Lower lobe of right lung (tissue), 2 donors: Measurements from ENCODE around the gene OBSCN. TPM values are rescaled to one million over a fixed set of nuclear protein-coding genes. Genes with fewer than 3 reads are reported as not detected.
"Not testable (repeated sequence)": the region's sequence is repeated elsewhere in the genome, so short reads cannot be mapped to it uniquely, and the experiment has no call there.

Experiments used
- ATAC-seq, 2 donors: fragments of 200-7000 bp; cut with Tn5 transposase; one replicate each; pipeline ENCODE4 v1.9.1; 2020 to 2022; ENCODE audit warnings: mild to moderate bottlenecking in 2 of 2, moderate library complexity in 2 of 2
- DNase-seq: peaks from one replicate; pipeline ENCODE4 v3.0.0-alpha.2; 2020
- H3K27ac ChIP-seq: fragments of 200-600 bp; one replicate; pipeline ENCODE4 v1.8.0; 2022
- H3K27me3 ChIP-seq: fragments of 200-600 bp; one replicate; pipeline ENCODE4 v1.8.0; 2022; ENCODE audit warnings: low read depth
- H3K36me3 ChIP-seq: fragments of 200-600 bp; one replicate; pipeline ENCODE4 v1.8.0; 2022; ENCODE audit warnings: mild to moderate bottlenecking
- H3K4me1 ChIP-seq: fragments of 200-600 bp; one replicate; pipeline ENCODE4 v1.8.0; 2022
- H3K4me3 ChIP-seq: fragments of 200-600 bp; one replicate; pipeline ENCODE4 v1.8.0; 2022; ENCODE audit warnings: mild to moderate bottlenecking
- H3K9me3 ChIP-seq: fragments of 200-600 bp; one replicate; pipeline ENCODE4 v1.8.0; 2022
- intact Hi-C: fragments of 100-400 bp; cut with DNase I; formaldehyde crosslinking; loops from one replicate; pipeline ENCODE4 v1.11.0; 2022
- total RNA-seq: library from RNA; stranded (reverse); fragmentation: NEBNext Ultra II Directional; extraction: Animal tissue kit (Norgen Biotek cat#: 25700); gene quantifications from one replicate; pipeline ENCODE4 v1.2.1, GENCODE V29; 2021
- TF ChIP-seq, protein P1 (sequence below): fragments of 200-600 bp; IDR thresholded peaks from one replicate; pipeline ENCODE4 v1.8.0; 2022; ENCODE audit warnings: antibody characterized with exemption, mild to moderate bottlenecking
- donor health status: DM: no; HTN: yes; CAD: no; lungs with severe emphysema.

OBSCN gene
- total RNA-seq, 1 donor from 2014 or later = 35.6 TPM

- H3K27ac ChIP-seq = no peak overlapping the region
- no peaks in the 10 kb centered on the region for H3K27me3 ChIP-seq
- intact Hi-C loops = no loop called here
- TF ChIP-seq, protein P1, sequence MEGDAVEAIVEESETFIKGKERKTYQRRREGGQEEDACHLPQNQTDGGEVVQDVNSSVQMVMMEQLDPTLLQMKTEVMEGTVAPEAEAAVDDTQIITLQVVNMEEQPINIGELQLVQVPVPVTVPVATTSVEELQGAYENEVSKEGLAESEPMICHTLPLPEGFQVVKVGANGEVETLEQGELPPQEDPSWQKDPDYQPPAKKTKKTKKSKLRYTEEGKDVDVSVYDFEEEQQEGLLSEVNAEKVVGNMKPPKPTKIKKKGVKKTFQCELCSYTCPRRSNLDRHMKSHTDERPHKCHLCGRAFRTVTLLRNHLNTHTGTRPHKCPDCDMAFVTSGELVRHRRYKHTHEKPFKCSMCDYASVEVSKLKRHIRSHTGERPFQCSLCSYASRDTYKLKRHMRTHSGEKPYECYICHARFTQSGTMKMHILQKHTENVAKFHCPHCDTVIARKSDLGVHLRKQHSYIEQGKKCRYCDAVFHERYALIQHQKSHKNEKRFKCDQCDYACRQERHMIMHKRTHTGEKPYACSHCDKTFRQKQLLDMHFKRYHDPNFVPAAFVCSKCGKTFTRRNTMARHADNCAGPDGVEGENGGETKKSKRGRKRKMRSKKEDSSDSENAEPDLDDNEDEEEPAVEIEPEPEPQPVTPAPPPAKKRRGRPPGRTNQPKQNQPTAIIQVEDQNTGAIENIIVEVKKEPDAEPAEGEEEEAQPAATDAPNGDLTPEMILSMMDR = no peak
- no peak overlapping the region for H3K4me3 ChIP-seq
- DNase-seq = no peak
- peaks cover 29% of the 10 kb centered on the region for H3K36me3 ChIP-seq
- H3K4me1 ChIP-seq = no peaks in the 10 kb centered on the region
- H3K9me3 ChIP-seq = peaks cover 38% of the 10 kb centered on the region
- ATAC-seq = no peak
Observed at GRCh38 chr1:228240411-228241240, 32.8 kb downstream of the OBSCN start.

- no peak for DNase-seq
- ATAC-seq = no peak
- Histone ChIP-seq H3K4me1 (no peaks in the 10 kb centered on the region), H3K4me3 (no peak overlapping the region), H3K27ac (no peak overlapping the region), H3K36me3 (peaks cover 32% of the 10 kb centered on the region), H3K9me3 (peaks cover 41% of the 10 kb centered on the region), H3K27me3 (no peaks in the 10 kb centered on the region)
- TF ChIP-seq, protein P1 = no peak
- intact Hi-C loops = no loop called here
Observed at GRCh38 chr1:228241259-228241658, 33.4 kb downstream of the OBSCN start.

DNA sequence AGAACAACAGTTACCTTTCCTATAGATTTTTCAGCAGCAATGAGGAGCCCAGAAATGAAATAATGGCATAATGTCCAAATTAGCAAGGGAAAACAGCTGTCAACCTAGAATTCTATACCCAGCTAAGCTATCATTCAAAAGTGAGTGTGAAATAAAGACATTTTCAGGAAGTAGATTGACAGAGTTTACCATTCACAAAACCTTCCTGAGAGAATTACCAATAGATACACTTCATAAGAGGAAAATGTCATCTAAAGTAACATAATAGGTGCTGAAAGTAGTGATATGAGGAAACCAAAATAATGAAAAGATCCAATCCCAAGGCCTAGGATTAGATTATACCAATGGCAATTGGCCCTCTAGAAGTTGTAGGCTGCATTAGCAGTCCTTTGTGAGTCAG, 34.6 kb downstream of the OBSCN start:
- ATAC-seq (no peak), DNase-seq (no peak)
- Histone ChIP-seq H3K4me3 (no peak overlapping the region), H3K36me3 (peaks cover 41% of the 10 kb centered on the region), H3K4me1 (no peaks in the 10 kb centered on the region), H3K27me3 (no peaks in the 10 kb centered on the region), H3K9me3 (peaks cover 41% of the 10 kb centered on the region), H3K27ac (no peak overlapping the region)
- intact Hi-C loops = no loop called here
- TF ChIP-seq, protein P1 = no peak

DNA sequence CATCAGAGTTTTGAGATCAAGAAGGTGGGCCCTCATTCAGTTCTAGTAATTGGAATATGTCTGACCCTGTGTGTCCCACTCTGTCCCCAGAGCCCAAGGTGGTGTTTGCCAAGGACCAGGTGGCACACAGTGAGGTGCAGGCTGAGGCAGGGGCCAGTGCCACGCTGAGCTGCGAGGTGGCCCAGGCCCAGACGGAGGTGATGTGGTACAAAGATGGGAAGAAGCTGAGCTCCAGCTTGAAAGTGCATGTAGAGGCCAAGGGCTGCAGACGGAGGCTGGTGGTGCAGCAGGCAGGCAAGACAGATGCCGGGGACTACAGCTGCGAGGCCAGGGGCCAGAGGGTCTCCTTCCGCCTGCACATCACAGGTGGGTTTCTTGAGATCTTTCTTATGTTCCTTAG, 35.2 kb downstream of the OBSCN start:
- intact Hi-C loops = no loop called here
- TF ChIP-seq, protein P1 = no peak
- Histone ChIP-seq H3K27me3 (no peaks in the 10 kb centered on the region), H3K4me1 (no peaks in the 10 kb centered on the region), H3K36me3 (peaks cover 41% of the 10 kb centered on the region), H3K27ac (no peak overlapping the region), H3K9me3 (peaks cover 41% of the 10 kb centered on the region), H3K4me3 (no peak overlapping the region)
- DNase-seq = no peak
- ATAC-seq = no peak

GRCh38 chr1:228243989-228244388, 36.1 kb downstream of the OBSCN start:
- Histone ChIP-seq H3K36me3 (peaks cover 39% of the 10 kb centered on the region), H3K9me3 (peaks cover 41% of the 10 kb centered on the region)
- H3K4me3 ChIP-seq, H3K27me3 ChIP-seq, H3K27ac ChIP-seq, intact Hi-C loops, H3K4me1 ChIP-seq, DNase-seq, ATAC-seq: not testable (repeated sequence)

GRCh38 chr1:228245111-228245510, 37.3 kb downstream of the OBSCN start:
- no peaks in the 10 kb centered on the region for H3K4me1 ChIP-seq
- H3K4me3 ChIP-seq = no peak overlapping the region
- no peak for ATAC-seq
- TF ChIP-seq, protein P1 = no peak
- no peak for DNase-seq
- H3K27me3 ChIP-seq = no peaks in the 10 kb centered on the region
- intact Hi-C loops = no loop called here
- H3K27ac ChIP-seq = no peak overlapping the region
- peaks cover 39% of the 10 kb centered on the region for H3K36me3 ChIP-seq
- peaks cover 41% of the 10 kb centered on the region for H3K9me3 ChIP-seq
